Esophagus muscularis mucosa (tissue), 3 donors: Measurements from ENCODE around the gene GRB14.
"Not testable (repeated sequence)": the region's sequence is repeated elsewhere in the genome, so short reads cannot be mapped to it uniquely, and the experiment has no call there.

ENCODE experiments used
- CTCF ChIP-seq, 3 experiments: fragments of 200-600 bp in 2 of 3; fragments of 450-650 bp in 1 of 3; sonication (generic) in 2 of 3; IDR thresholded peaks; one replicate each; pipeline ENCODE4 v1.5.1; 2017 to 2019; ENCODE audit warnings: antibody characterized with exemption in 3 of 3, mild to moderate bottlenecking in 2 of 3, moderate library complexity in 1 of 3
- POLR2A ChIP-seq: fragments of 450-650 bp; IDR thresholded peaks from one replicate; pipeline ENCODE4 v1.6.1; 2017; ENCODE audit warnings: antibody characterized with exemption, moderate library complexity, mild to moderate bottlenecking, low read depth

GRCh38 chr2:164549705-164550104, 71.6 kb downstream of the GRB14 start:
- not testable (repeated sequence) for TF ChIP-seq POLR2A; CTCF (IDR thresholded peaks at IDR 0.05)
